A172 (cell line): ENCODE results near the gene CEP19. TPM values are rescaled to one million over a fixed set of nuclear protein-coding genes. Genes with fewer than 3 reads are reported as not detected.
A peak's percentile ranks its signal among the peaks of the same experiment; 100 is the strongest.
"Not testable (repeated sequence)": the region's sequence is repeated elsewhere in the genome, so short reads cannot be mapped to it uniquely, and the experiment has no call there.

Experiments
- DNase-seq: peaks from one replicate; pipeline ENCODE4 v3.0.0-alpha.2; 2015; ENCODE audit warnings: low spot score
- total RNA-seq: library from RNA; depleted of rRNA; stranded (reverse); fragments of >200 nt; shearing (Covaris generic); gene quantifications from 2 replicates; pipeline ENCODE4 v1.2.3, GENCODE V29; 2014; rRNA removed

CEP19 gene
- total RNA-seq, result 9.7 and 13.8 TPM in 2 replicates

GRCh38 chr3:196711838-196712513 lies at the start of gene CEP19, which contains the start of gene PIGX:
TSS of gene CEP19 (minus strand) at chr3:196712250. CDS start at chr3:196708657, 3,593 bp downstream.
TSS of gene PIGX (plus strand) at chr3:196712377.
- DNase-seq, result peak; percentile 74

DNA sequence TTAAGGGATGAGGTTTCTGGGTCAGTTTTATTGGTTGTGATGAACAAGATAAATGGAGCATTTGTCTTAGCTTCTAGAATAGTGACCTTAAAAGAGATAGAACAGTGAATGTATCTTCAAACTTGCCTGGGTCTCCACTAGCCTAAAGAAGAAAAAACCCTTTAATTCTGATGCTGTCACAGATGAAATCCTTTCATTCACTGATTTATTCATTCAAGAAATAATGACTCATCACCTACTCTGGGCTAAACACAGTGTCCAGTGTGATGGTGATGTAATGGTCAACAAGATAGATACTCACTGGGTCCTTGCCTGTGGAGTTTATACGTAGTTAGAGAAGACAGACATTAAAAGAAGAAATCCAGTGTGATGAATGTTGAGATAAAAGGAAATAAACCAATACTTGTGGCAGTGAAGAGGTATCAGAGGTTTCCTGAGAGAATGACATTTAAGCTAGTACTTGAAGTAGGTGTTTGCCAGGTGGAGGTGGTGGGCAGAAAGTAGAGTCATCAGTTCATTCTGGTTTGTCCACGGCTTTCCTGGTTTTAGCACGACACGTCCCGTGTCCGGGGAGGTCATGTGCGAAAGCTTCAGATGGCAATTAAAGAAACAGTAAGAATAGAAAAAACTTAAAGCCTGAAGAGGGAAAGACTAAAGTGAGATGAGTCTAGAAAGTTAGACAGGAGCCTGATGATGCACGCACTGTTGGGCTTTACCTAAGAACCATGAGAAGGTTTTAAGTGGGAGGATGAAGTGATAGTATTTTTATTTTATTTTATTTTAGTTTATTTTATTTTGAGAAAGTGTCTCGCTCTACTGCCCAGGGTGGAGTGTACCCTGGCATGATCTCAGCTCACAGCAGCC lies 46.1 kb upstream of the CEP19 start:
- peak; percentile 83 for DNase-seq

DNA sequence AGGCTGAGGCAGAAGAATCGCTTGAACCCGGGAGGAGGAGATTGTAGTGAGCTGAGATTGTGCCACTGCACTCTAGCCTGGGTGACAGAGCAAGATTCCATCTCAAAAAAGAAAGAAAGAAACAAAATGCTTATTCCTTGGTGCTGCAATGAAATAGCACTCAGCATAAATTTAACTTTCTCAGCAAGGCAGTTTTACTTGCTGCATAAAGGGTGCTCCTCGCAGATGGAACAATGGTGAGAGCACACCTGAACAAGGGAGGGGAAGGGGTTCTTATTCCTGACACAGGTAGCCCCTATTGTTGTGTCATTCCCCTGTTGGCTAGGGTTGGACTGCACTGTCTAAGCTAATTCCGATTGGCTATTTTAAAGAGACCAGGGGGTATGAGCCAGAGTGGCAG lies 44.7 kb upstream of the CEP19 start:
- DNase-seq, result no peak

- no peak for DNase-seq
Observed at GRCh38 chr3:196754091-196754981, 42.3 kb upstream of the CEP19 start.

DNA sequence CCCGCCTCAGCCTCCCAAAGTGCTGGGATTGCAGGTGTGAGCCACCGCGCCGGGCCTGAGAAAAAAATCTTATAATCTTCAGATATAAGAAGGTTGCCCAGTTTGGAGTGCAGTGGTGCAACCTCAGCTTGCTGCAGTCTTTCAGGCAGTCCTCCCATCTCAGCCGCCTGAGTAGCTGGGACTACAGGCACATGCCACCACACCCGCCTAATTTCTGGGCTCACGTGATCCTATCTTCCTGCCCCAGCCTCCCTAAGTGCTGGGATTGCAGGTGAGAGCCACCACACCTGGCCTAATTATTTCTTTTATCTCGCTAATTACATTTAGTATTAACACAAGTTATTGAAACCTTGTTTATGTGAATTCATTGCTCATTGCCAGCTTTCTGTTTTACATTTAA lies 41.2 kb upstream of the CEP19 start:
- DNase-seq, result no peak

DNA sequence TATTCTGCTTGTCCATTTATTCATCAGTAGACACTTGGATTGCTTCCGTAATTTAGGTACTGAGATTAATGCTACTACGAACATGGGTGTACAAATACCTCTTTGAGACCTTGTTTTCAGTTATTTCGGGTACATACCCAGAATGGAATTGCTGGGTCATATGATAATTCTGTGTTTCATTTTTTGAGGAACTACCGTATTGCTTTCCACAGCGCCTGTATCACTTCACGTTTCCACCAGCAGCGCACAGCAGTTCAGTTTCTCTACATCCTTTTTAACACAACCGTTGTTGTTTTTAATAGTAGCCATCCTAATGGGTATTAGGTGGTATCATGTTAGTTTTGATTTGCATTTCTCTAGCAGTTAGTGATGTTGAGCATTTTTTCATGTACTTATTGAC lies 37.1 kb upstream of the CEP19 start:
- no peak for DNase-seq

DNA sequence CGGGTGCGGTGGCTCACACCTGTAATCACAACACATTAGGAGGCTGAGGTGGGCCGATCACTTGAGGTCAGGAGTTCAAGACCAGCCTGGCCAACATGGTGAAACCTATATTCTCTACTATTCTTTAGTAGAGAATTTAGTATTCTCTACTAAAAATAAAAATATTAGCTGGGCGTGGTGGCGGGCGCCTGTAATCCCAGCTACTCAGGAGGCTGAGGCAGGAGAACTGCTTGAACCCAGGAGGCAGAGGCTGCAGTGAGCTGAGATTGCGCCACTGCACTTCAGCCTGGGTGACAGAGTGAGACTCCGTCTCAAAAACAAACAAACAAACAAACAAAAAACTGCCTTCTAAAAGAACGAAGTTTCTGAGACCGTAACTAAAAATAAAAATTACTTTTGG lies 31.5 kb upstream of the CEP19 start:
- not testable (repeated sequence) for DNase-seq

GRCh38 chr3:196741249-196741889 lies 29.3 kb upstream of the CEP19 start:
- DNase-seq, result peak; percentile 11

GRCh38 chr3:196740481-196741248 lies 28.6 kb upstream of the CEP19 start:
- DNase-seq, result peak; percentile 33

DNA sequence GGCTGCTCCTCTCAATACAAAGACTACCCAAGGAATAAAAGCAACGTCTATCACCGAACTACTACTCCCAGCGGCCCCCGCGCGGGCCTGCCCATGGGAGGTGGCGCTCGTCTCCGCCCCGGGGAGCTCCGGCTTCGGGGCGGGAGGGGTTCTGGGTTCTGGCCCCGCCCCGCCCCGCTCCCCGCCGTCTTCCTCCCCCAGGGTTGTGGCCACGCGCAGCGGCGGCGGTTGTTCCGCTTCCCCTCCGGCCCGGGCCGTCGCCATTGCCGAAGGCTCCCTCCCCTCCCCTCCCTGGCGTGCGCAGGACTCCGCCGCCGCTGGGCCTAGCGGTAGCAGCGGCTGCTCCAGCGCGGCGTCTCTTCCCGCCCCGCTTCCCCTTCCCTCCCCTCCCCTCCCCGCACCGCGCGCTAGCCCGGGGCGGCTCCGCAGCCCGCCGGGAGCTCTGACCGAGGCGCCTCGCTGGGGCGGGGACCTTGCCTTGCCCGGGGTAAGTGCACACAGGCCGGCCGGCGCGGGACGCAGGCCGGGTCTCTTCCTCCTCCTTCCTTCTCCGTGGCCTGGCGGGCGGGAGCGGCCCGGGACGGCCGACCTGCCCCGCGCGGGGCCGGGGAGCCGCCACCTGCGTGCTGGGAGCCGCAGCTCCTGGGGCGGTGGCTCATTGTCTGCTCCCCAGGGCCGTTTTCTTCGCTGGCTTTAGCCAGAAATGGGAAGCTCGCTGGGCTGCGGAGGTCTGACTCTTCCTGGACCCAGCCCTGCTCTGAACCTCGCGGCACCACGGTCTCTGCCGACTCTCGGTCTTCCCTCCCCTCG lies 27.8 kb upstream of the CEP19 start, which contains the start of gene PAK2:
Gene PAK2, plus strand, starts transcription at position 187 of the 810 bp plus-strand sequence. CDS start 42,790 bp downstream, outside the sequence.
- DNase-seq, result peak; percentile 81

GRCh38 chr3:196737655-196738054 lies 25.6 kb upstream of the CEP19 start:
- DNase-seq, result no peak

DNA sequence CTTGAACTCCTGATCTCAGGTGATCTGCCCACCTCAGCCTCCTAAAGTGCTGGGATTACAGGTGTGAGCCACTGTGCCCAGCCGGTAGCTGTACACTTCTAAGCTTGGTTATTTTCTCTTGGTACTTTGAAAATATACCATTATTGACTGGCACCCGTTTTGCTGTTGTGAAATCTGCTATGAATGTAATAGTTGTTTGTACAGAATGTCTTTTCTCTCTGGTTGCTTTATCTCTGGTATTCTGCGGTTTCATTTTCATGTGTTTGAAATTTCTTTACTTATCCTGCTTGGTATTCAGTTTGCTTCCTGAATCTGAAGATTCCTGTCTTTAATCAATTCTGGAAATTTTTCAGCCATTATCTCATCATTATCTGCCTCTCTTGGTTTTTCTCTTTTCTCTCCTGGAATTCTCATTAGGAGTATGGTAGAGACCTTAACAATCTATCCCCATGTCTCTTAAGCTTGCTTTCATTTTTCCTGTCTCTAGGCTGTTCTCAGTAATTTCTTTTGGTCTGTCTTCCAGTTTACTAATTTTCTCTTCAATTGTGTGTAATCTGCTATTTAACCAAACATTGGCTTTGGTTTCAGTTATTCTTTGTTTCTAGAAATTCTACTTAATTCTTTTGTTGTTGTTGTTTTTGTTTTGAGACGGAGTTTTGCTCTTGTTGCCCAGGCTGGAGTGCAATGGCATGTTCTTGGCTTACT lies 24.8 kb upstream of the CEP19 start:
- no peak for DNase-seq

DNA sequence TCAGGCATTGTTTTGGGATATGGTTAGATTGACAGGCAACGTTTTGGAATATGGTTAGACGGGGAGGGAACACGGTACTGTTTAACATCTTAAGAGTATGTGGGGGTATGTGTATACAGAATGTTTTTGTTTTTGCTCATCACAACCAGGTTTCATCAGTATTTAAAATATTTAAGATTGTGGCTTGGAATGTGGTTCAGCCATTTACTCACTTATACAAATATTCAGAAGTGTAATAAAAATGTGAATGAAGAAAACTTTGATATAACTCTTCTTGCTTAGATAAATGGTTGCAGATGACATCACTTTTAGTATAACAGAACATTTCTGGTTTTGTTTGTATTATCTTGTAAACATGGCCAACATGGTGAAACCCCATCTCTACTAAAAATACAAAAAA lies 23.7 kb upstream of the CEP19 start:
- DNase-seq, result no peak

GRCh38 chr3:196726788-196727675 lies 15.0 kb upstream of the CEP19 start:
- peak; percentile 58 for DNase-seq

GRCh38 chr3:196721097-196721496 lies 9.0 kb upstream of the CEP19 start:
- DNase-seq, result no peak

GRCh38 chr3:196717162-196717561 lies 5.1 kb upstream of the CEP19 start:
- DNase-seq, result not testable (repeated sequence)

DNA sequence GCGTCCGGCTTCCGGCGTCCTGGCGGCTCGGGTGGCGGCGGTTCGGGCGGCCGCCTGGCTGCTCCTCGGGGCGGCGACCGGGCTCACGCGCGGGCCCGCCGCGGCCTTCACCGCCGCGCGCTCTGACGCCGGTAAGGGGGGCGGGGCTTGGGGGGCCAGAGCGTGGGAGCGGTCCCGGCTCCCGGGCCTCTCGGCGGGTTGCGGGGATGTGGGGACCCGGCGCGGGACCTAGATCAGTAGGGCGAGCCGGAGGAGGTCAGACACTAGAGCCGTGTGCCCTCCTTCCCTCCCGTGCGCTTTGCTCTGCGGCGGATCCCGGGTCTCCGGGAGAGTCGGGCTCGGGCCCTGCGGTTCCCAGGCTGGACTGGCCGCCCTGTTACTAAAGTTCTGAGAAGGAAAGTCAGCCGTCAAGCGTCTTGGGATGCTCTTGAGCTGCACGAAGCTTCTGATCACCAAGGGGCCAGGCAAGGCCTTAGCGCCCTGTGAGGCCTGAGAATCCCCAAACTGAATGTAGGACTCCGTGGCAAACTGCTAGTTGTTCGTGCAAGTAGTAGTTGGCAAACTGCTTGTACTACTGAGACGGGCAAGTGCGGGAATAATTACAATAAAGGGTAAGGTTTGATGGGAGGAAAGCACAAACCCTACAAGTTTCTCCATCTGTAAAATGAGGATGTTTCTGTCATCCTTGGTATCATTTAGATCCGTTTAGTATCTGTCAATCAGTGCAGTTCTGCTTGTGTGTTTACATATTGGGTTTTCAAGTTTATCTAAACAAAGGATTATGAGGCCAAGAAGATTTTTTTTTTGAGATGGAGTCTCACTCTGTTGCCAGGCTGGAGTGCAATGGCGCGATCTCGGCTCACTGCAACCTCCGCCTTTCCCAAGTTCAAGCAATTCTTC lies 714 bp upstream of the CEP19 start:
- peak; percentile 48 for DNase-seq
